SU-DHL-6 (cell line): ENCODE data around the gene SETD1A.

Experiments used
- EZH2phosphoT487 ChIP-seq: fragments of 200-600 bp; sonication (generic), shearing (Covaris generic); conservative IDR thresholded peaks from 2 replicates; pipeline ENCODE4 v1.6.1; 2018; ENCODE audit warnings: mild to moderate bottlenecking, antibody characterized with exemption, low read length, moderate library complexity, mixed read lengths
- TF ChIP-seq, protein P1 (sequence below): fragments of 200-600 bp; sonication (generic); IDR thresholded peaks from one replicate; pipeline ENCODE4 v1.5.1; 2017; ENCODE audit warnings: antibody characterized with exemption, mild to moderate bottlenecking, low read length, moderate library complexity; ENCODE audit not compliant: insufficient read depth, poor library complexity, severe bottlenecking

DNA sequence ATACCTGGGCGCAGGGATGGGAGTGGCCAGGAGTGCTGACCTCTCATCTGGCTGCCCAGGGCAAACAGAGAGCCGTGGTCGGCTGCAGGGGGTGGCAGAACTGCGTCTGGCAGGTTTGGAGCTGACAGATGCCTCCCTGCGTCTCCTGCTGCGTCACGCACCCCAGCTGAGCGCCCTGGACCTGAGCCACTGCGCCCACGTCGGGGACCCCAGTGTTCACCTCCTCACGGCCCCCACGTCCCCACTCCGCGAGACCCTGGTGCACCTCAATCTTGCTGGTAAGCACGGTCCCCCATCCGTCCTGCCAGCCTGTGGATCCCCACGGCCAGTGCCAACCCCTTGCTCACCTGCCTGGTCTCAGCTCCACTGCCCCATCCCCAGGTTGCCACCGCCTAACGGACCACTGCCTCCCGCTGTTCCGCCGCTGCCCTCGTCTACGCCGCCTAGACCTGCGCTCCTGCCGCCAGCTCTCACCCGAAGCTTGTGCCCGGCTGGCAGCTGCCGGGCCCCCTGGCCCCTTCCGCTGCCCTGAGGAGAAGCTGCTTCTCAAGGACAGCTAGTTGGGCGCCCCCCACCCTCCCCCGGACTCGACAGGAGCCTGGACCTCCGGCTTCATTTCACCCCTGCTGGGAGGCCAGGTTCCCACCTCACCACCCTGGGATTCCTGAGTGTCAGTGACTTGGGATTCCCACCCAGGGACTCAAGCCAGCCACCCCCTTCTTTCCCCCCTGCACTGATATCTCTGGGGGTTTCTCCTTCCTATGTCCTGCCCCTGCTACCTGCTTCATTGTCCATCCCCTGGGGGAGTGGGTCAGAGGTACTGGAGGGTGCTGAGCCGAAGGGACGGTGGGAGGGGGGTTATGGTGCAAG is 10.6 kb upstream of the SETD1A start:
- TF ChIP-seq, protein P1, sequence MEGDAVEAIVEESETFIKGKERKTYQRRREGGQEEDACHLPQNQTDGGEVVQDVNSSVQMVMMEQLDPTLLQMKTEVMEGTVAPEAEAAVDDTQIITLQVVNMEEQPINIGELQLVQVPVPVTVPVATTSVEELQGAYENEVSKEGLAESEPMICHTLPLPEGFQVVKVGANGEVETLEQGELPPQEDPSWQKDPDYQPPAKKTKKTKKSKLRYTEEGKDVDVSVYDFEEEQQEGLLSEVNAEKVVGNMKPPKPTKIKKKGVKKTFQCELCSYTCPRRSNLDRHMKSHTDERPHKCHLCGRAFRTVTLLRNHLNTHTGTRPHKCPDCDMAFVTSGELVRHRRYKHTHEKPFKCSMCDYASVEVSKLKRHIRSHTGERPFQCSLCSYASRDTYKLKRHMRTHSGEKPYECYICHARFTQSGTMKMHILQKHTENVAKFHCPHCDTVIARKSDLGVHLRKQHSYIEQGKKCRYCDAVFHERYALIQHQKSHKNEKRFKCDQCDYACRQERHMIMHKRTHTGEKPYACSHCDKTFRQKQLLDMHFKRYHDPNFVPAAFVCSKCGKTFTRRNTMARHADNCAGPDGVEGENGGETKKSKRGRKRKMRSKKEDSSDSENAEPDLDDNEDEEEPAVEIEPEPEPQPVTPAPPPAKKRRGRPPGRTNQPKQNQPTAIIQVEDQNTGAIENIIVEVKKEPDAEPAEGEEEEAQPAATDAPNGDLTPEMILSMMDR: no peak
- no peak for TF ChIP-seq EZH2phosphoT487
